ENCODE data around the gene PRPF40A. TPM values are rescaled to one million over a fixed set of nuclear protein-coding genes. Genes with fewer than 3 reads are reported as not detected.

The PRPF40A gene
- total and polyA plus RNA-seq, 10 of the 15 experiments (the other 5 are each of a cell fraction or from before 2014, with no cell fraction given), result 97.8 to 197 (median 144) TPM

DNA sequence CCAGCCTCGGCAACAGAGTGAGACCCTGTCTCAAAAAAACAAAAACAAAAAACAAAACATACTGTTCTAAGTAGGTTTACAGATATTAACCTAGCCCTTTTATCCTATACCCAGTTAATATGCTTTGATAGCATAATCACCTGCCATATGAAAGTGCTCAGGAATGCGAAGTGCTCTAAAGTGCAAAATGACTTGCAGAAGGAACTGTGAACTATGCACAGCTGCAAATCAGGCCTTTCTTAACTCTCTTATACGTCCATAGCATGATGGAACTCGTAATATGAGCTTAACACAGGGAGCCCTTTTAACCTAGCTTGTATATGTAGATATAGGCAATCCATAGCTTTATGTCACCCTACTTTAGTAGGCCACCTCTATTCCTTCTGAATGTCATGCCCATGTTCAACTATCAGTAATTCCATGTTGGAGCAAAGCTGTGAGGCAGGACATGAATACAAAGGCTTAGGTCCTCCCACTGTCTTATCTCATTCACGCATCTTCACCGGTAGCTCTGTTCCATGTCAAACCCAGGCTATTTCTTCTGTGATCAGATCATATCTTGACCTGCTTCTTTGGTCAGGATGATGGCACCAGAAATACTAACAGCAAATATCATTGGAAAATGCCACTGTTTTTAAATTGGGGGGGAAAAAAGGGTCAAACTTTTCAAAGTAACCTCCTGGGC lies 72.9 kb downstream of the PRPF40A start:
- DNase-seq (ENCODE audit: low read depth, low spot score) (no peak), ATAC-seq (no peak), FAIRE-seq (no peak)
- BruUV-seq (replicated peaks), result no TSS peak
- Histone ChIP-seq H3K4me2 (ENCODE audit: control insufficient read depth, insufficient read depth) (no peak overlapping the region), H3K9ac (ENCODE audit: control insufficient read depth, insufficient read depth, low read length) (no peak overlapping the region), H4K20me1 (ENCODE audit: control insufficient read depth, insufficient read depth) (no peaks in the 10 kb centered on the region), H3K36me3 (ENCODE audit: control insufficient read depth in 2 of 2, insufficient read depth in 2 of 2, low read length in 1 of 2) (no peaks in the 10 kb centered on the region; a peak in 1 of 4 replicates), H3K79me2 (ENCODE audit: control insufficient read depth, insufficient read depth, low read length) (no peaks in the 10 kb centered on the region), H3K27me3 (replicated peaks in 1 of 2; ENCODE audit: control insufficient read depth in 2 of 2, insufficient read depth in 2 of 2, low read length in 1 of 2) (no peaks in the 10 kb centered on the region), H3K27ac (ENCODE audit: control insufficient read depth, insufficient read depth) (no peak overlapping the region), H2AFZ (ENCODE audit: control insufficient read depth, low read depth, low read length) (no peak overlapping the region), H3K9me3 (replicated peaks; ENCODE audit: control insufficient read depth, insufficient read depth, low read length) (no peaks in the 10 kb centered on the region), H3K4me3 (no peak overlapping the region), H3K4me1 (ENCODE audit: control insufficient read depth, insufficient read depth, low read length) (no peaks in the 10 kb centered on the region)
- RAD21 ChIA-PET (ENCODE audit: unreplicated experiment), result no interaction called here
- 96% methylated on average over 6 of the region's 6 CpGs for WGBS (ENCODE audit: insufficient coverage, insufficient replicate concordance, low lambda C conversion rate, missing lambda C conversion rate)
- POLR2A ChIA-PET, result no interaction called here
- intact Hi-C loops (cut with micrococcal nuclease; ENCODE audit: unreplicated experiment) (no loop called here), in situ Hi-C loops (cut with MboI) (no loop called here)
- CTCF ChIA-PET, result interaction anchor here (1.0 to 2.0 kb wide), 3 partner anchors 9 to 98 kb away, joined by 3 to 15 read pairs (median 3); no protein-coding TSS in a partner anchor
- TF ChIP-seq SREBF1 (IDR thresholded peaks at IDR 0.05; ENCODE audit: low read length), result no peak
- TF ChIP-seq NFXL1 (IDR thresholded peaks at IDR 0.05; ENCODE audit: borderline replicate concordance), result no peak
- no peak for TF ChIP-seq TARDBP (IDR thresholded peaks at IDR 0.05; ENCODE audit: borderline replicate concordance)
- TF ChIP-seq CBX3 (IDR thresholded peaks at IDR 0.05; ENCODE audit: borderline replicate concordance, low read depth), result no peak
- no peak for TF ChIP-seq SIN3A (IDR thresholded peaks at IDR 0.05; ENCODE audit: low read depth, low read length)
- no peak for TF ChIP-seq BACH1 (IDR thresholded peaks at IDR 0.05; ENCODE audit: borderline replicate concordance)
- no peak for TF ChIP-seq NFYA (IDR thresholded peaks at IDR 0.05; ENCODE audit: borderline replicate concordance, low read depth, low read length)
- no peak for TF ChIP-seq SMC3 (IDR thresholded peaks at IDR 0.05; ENCODE audit: borderline replicate concordance, low read length)
- no peak for TF ChIP-seq RB1 (IDR thresholded peaks at IDR 0.05; ENCODE audit: borderline replicate concordance)
- no peak for TF ChIP-seq BMI1 (IDR thresholded peaks at IDR 0.05; ENCODE audit: borderline replicate concordance)
- TF ChIP-seq MXI1 (IDR thresholded peaks at IDR 0.05; ENCODE audit: low read depth, low read length), result no peak
- TF ChIP-seq TAF1 (IDR thresholded peaks at IDR 0.05; ENCODE audit: borderline replicate concordance, low read depth, low read length), result no peak
- no peak for TF ChIP-seq NBN (IDR thresholded peaks at IDR 0.05)
- no peak for TF ChIP-seq KAT2A (conservative IDR thresholded peaks at IDR 0.05; ENCODE audit: control insufficient read depth, low read depth, low read length)
- SMC1A ChIA-PET (ENCODE audit: uncharacterized antibody, unreplicated experiment), result interaction anchor here (0.5 to 1.4 kb wide), 5 partner anchors 8 to 629 kb away, joined by 3 to 5 read pairs (median 4); no protein-coding TSS in a partner anchor

Measured in GM12878 (cell line).